HEK293 (cell line): ENCODE data around the gene PKNOX2.

Experiments
- CTCF ChIA-PET: fragments of 350-600 bp; formaldehyde crosslinking; extraction: SDS; loops from one replicate; lab custom pipeline; 2021; ENCODE audit warnings: antibody characterized with exemption; lab: Yijun Ruan, JAX
- POLR2A ChIA-PET: fragments of 300-600 bp; formaldehyde crosslinking; extraction: SDS; loops from one replicate; lab custom pipeline; 2020; ENCODE audit warnings: antibody characterized with exemption, inconsistent platforms; lab: Yijun Ruan, JAX
- H3K27ac ChIP-seq: fragments of 200-500 bp; sonication (Bioruptor generic); 2 replicates; pipeline ENCODE4 v1.5.1; 2014; ENCODE audit warnings: low read depth, low read length, control low read depth, inconsistent platforms; ENCODE audit errors: extremely low read depth
- H3K36me3 ChIP-seq, 2 experiments: fragments of 200-500 bp in 1 of 2; sonication (Bioruptor generic) in 1 of 2; 1 replicate in 1 of 2; 2 replicates in 1 of 2; pipeline ENCODE4 v1.5.1; 2014 to 2017; ENCODE audit warnings: inconsistent platforms in 2 of 2, low read length in 2 of 2; ENCODE audit not compliant: control insufficient read depth in 2 of 2, insufficient read depth in 1 of 2
- H3K4me1 ChIP-seq: fragments of 200-500 bp; sonication (Bioruptor generic); 2 replicates; pipeline ENCODE4 v1.5.1; 2014; ENCODE audit warnings: mild to moderate bottlenecking, low read length, inconsistent platforms; ENCODE audit not compliant: control insufficient read depth, insufficient read depth
- H3K4me3 ChIP-seq: 2 replicates; pipeline ENCODE4 v1.5.1; 2011; ENCODE audit warnings: low read depth, mild to moderate bottlenecking, control low read depth, low read length, moderate library complexity
- H3K9me3 ChIP-seq: fragments of 200-500 bp; sonication (Bioruptor generic); 2 replicates; pipeline ENCODE4 v1.5.1; 2014; ENCODE audit warnings: low read depth, low read length, inconsistent platforms; ENCODE audit not compliant: control insufficient read depth, insufficient read depth
- EGR2 ChIP-seq: fragments of 450-650 bp; formaldehyde crosslinking; IDR thresholded peaks from 2 replicates; pipeline ENCODE4 v1.5.1; 2016; ENCODE audit warnings: low read depth, missing biosample characterization, missing genetic modification characterization
- GFI1B ChIP-seq: fragments of 450-650 bp; formaldehyde crosslinking; IDR thresholded peaks from 2 replicates; pipeline ENCODE4 v1.5.1; 2016; ENCODE audit warnings: missing biosample characterization, missing genetic modification characterization
- HOXA7 ChIP-seq: sonication (generic); formaldehyde crosslinking; IDR thresholded peaks from 2 replicates; pipeline ENCODE4 v1.8.1; 2022; ENCODE audit warnings: missing genetic modification reagents, borderline replicate concordance
- TRIM28 ChIP-seq: IDR thresholded peaks from 2 replicates; pipeline ENCODE4 v1.6.1; 2011; ENCODE audit warnings: low read length, control low read depth, borderline replicate concordance
- ZBTB17 ChIP-seq: fragments of 450-650 bp; formaldehyde crosslinking; IDR thresholded peaks from 2 replicates; pipeline ENCODE4 v1.5.1; 2016; ENCODE audit warnings: missing biosample characterization, missing genetic modification characterization
- ZBTB7A ChIP-seq: fragments of 450-650 bp; formaldehyde crosslinking; IDR thresholded peaks from 2 replicates; pipeline ENCODE4 v1.5.1; 2016; ENCODE audit warnings: low read depth, missing biosample characterization, missing genetic modification characterization
- ZFP3 ChIP-seq: fragments of 450-650 bp; formaldehyde crosslinking; IDR thresholded peaks from 2 replicates; pipeline ENCODE4 v1.5.1; 2016; ENCODE audit warnings: low read depth, missing biosample characterization, missing genetic modification characterization
- ZFP37 ChIP-seq: fragments of 450-650 bp; formaldehyde crosslinking; IDR thresholded peaks from 2 replicates; pipeline ENCODE4 v1.5.1; 2016; ENCODE audit warnings: missing biosample characterization, missing genetic modification characterization
- ZNF140 ChIP-seq: fragments of 450-650 bp; formaldehyde crosslinking; IDR thresholded peaks from 2 replicates; pipeline ENCODE4 v1.5.1; 2016; ENCODE audit warnings: missing biosample characterization, missing genetic modification characterization
- ZNF184 ChIP-seq: fragments of 450-650 bp; IDR thresholded peaks from 2 replicates; pipeline ENCODE4 v1.5.1; 2018; ENCODE audit warnings: missing biosample characterization, mild to moderate bottlenecking, missing genetic modification characterization
- ZNF211 ChIP-seq: fragments of 450-650 bp; formaldehyde crosslinking; IDR thresholded peaks from 2 replicates; pipeline ENCODE4 v1.5.1; 2016; ENCODE audit warnings: low read depth, missing biosample characterization, missing genetic modification characterization
- ZNF302 ChIP-seq: fragments of 450-650 bp; formaldehyde crosslinking; IDR thresholded peaks from 2 replicates; pipeline ENCODE4 v1.5.1; 2016; ENCODE audit warnings: missing biosample characterization, missing genetic modification characterization, low read depth
- ZNF394 ChIP-seq: fragments of 450-650 bp; formaldehyde crosslinking; IDR thresholded peaks from 2 replicates; pipeline ENCODE4 v1.5.1; 2016; ENCODE audit warnings: missing biosample characterization, missing genetic modification characterization, mild to moderate bottlenecking, moderate library complexity, borderline replicate concordance
- ZNF624 ChIP-seq: fragments of 450-650 bp; formaldehyde crosslinking; IDR thresholded peaks from 2 replicates; pipeline ENCODE4 v1.5.1; 2017; ENCODE audit warnings: missing biosample characterization, missing genetic modification characterization
- ZNF629 ChIP-seq: fragments of 450-650 bp; formaldehyde crosslinking; IDR thresholded peaks from 2 replicates; pipeline ENCODE4 v1.5.1; 2017; ENCODE audit warnings: missing biosample characterization, missing genetic modification characterization
- TF ChIP-seq, protein P1 (sequence below): fragments of 450-650 bp; formaldehyde crosslinking; conservative IDR thresholded peaks from 2 replicates; pipeline ENCODE4 v1.5.1; 2016; ENCODE audit warnings: low read depth, missing biosample characterization, missing genetic modification characterization
- TF ChIP-seq, protein P2 (sequence below): fragments of 450-650 bp; formaldehyde crosslinking; IDR thresholded peaks from 2 replicates; pipeline ENCODE4 v1.5.1; 2016; ENCODE audit warnings: missing biosample characterization, missing genetic modification characterization
- TF ChIP-seq, protein P3 (sequence below): fragments of 450-650 bp; formaldehyde crosslinking; IDR thresholded peaks from 2 replicates; pipeline ENCODE4 v1.5.1; 2016; ENCODE audit warnings: missing biosample characterization, missing genetic modification characterization
- TF ChIP-seq, protein P4 (sequence below): fragments of 450-650 bp; formaldehyde crosslinking; IDR thresholded peaks from 2 replicates; pipeline ENCODE4; 2016; ENCODE audit warnings: missing biosample characterization, missing genetic modification characterization

PKNOX2 gene

DNA sequence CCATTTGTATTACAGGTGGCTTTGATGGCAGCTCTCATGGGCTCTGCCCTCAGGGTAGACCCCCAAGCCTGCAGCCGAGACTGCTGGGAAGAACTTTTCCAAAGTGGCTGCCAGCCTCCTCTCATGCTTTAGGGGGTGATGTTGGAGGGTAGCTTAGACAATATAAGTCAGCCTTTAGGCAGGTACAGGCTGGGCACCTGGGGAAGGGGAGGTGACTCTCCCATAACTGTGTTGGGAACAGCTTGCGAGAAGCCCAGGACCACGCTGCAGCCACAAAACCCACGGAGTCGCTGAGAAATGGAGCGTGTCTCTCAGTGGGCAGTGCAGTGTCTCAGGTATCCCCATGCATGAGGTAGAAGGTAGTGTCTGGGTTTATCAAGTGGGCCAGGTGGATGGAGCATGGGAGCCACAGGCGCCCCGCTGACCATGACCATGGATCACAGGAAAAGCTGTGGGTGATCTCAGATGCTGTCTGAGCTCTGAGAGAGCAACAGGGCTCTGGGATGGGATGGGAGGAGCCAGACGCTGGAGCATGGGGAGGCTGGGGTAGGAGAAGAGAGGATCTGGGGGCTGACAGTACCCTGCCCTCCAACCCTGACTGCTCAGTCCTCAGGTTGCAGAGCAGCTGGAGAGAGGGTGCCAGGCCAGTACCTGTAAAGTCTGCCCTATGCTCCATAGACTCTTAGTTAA, 216.3 kb downstream of the PKNOX2 start (continued):
- TF ChIP-seq, protein P1, sequence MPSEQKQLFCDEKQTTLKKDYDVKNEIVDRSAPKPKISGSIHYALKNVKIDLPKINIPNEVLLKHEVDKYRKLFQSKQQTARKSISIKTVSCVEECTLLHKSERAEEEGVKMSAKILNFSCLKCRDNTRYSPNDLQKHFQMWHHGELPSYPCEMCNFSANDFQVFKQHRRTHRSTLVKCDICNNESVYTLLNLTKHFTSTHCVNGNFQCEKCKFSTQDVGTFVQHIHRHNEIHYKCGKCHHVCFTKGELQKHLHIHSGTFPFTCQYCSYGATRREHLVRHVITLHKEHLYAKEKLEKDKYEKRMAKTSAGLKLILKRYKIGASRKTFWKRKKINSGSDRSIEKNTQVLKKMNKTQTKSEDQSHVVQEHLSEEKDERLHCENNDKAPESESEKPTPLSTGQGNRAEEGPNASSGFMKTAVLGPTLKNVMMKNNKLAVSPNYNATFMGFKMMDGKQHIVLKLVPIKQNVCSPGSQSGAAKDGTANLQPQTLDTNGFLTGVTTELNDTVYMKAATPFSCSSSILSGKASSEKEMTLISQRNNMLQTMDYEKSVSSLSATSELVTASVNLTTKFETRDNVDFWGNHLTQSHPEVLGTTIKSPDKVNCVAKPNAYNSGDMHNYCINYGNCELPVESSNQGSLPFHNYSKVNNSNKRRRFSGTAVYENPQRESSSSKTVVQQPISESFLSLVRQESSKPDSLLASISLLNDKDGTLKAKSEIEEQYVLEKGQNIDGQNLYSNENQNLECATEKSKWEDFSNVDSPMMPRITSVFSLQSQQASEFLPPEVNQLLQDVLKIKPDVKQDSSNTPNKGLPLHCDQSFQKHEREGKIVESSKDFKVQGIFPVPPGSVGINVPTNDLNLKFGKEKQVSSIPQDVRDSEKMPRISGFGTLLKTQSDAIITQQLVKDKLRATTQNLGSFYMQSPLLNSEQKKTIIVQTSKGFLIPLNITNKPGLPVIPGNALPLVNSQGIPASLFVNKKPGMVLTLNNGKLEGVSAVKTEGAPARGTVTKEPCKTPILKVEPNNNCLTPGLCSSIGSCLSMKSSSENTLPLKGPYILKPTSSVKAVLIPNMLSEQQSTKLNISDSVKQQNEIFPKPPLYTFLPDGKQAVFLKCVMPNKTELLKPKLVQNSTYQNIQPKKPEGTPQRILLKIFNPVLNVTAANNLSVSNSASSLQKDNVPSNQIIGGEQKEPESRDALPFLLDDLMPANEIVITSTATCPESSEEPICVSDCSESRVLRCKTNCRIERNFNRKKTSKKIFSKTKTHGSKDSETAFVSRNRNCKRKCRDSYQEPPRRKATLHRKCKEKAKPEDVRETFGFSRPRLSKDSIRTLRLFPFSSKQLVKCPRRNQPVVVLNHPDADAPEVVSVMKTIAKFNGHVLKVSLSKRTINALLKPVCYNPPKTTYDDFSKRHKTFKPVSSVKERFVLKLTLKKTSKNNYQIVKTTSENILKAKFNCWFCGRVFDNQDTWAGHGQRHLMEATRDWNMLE (tag by site-specific recombination), result no peak
- TF ChIP-seq, protein P2, sequence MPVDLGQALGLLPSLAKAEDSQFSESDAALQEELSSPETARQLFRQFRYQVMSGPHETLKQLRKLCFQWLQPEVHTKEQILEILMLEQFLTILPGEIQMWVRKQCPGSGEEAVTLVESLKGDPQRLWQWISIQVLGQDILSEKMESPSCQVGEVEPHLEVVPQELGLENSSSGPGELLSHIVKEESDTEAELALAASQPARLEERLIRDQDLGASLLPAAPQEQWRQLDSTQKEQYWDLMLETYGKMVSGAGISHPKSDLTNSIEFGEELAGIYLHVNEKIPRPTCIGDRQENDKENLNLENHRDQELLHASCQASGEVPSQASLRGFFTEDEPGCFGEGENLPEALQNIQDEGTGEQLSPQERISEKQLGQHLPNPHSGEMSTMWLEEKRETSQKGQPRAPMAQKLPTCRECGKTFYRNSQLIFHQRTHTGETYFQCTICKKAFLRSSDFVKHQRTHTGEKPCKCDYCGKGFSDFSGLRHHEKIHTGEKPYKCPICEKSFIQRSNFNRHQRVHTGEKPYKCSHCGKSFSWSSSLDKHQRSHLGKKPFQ (tag by site-specific recombination), result no peak
- TF ChIP-seq ZNF394 (no peak), ZFP3 (tag by site-specific recombination) (no peak), ZNF624 (tag by site-specific recombination) (no peak), ZNF140 (tag by site-specific recombination) (no peak)

DNA sequence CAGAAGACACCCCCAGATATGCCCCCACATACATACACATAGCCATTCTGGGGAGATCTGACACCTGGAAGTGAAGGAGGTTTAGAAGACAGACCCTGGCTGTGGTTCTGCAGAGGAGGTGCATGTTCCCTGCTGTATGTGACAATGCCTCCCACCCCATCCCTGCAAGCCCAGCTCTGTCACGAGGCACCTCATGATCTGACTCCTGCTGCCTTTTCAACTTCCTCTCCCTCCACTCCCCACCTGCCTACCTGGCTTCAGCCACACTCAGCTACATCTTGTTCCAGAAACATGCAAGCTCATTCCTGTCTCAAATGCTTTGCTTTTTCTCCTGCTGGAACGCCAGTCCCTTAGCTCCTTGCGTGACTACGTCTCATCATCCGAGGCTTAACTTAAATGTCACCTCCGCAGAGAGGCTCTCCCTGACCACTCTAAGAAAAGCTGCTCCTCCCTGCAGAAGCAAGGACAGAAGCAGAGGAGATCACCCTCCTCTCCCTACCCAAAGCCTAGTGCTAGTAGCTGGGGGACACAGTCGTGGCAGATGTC, 217.0 kb downstream of the PKNOX2 start:
- POLR2A ChIA-PET, result no interaction called here
- no peak for TF ChIP-seq ZNF184 (tag by site-specific recombination)
- no peak for TF ChIP-seq ZNF211 (tag by site-specific recombination)
- no peak for TF ChIP-seq ZBTB17
- TF ChIP-seq ZFP37 (tag by site-specific recombination), result no peak
- no peak for TF ChIP-seq EGR2 (tag by site-specific recombination)
- TF ChIP-seq GFI1B, result no peak
- TF ChIP-seq, protein P3, sequence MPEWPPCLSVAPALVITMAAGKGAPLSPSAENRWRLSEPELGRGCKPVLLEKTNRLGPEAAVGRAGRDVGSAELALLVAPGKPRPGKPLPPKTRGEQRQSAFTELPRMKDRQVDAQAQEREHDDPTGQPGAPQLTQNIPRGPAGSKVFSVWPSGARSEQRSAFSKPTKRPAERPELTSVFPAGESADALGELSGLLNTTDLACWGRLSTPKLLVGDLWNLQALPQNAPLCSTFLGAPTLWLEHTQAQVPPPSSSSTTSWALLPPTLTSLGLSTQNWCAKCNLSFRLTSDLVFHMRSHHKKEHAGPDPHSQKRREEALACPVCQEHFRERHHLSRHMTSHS, result no peak
- TF ChIP-seq ZNF629, result no peak
- TF ChIP-seq TRIM28, result no peak
- no peak for TF ChIP-seq ZNF302 (tag by site-specific recombination)
- TF ChIP-seq, protein P4, sequence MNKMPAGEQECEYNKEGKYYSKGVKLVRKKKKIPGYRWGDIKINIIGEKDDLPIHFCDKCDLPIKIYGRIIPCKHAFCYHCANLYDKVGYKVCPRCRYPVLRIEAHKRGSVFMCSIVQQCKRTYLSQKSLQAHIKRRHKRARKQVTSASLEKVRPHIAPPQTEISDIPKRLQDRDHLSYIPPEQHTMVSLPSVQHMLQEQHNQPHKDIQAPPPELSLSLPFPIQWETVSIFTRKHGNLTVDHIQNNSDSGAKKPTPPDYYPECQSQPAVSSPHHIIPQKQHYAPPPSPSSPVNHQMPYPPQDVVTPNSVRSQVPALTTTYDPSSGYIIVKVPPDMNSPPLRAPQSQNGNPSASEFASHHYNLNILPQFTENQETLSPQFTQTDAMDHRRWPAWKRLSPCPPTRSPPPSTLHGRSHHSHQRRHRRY, result no peak
- no peak for TF ChIP-seq HOXA7 (CRISPR knock-in tag)
- no peak for TF ChIP-seq ZBTB7A (tag by site-specific recombination)
- TF ChIP-seq, all 188 proteins: peak for 0
- Histone ChIP-seq H3K27ac (no peak overlapping the region), H3K9me3 (no peaks in the 10 kb centered on the region), H3K36me3 (peaks cover 0 to 3% of the 10 kb centered on the region in 2 experiments; a peak in 1 of 3 replicates), H3K4me3 (no peak overlapping the region), H3K4me1 (no peaks in the 10 kb centered on the region)
- CTCF ChIA-PET, result interaction anchor here (0.9 to 1.2 kb wide), 2 partner anchors 13 to 29 kb away, joined by 3 to 5 read pairs; no protein-coding TSS in a partner anchor
